Measurements from ENCODE around the gene SH3D21.
A peak's percentile ranks its signal among the peaks of the same experiment; 100 is the strongest.

Gene SH3D21

GRCh38 chr1:36306210-36306901 lies at the start of gene SH3D21:
Gene SH3D21, plus strand, starts transcription at chr1:36306368. Its CDS starts 53 bp downstream, at chr1:36306421.
- Histone ChIP-seq H2AFZ (ENCODE audit: low read depth, low read length) (0 out of 2 replicates have a peak within 1 kb of the TSS, but pooled peaks have one; percentile 60), H3K4me3 (ENCODE audit: low read length) (peak within 1 kb of the TSS; percentile 100), H3K9ac (ENCODE audit: low read length) (peak within 1 kb of the TSS; percentile 88), H3K79me2 (ENCODE audit: low read length) (peaks cover 31% of the 10 kb centered on the region), H3K27ac (ENCODE audit: low read length) (peak within 1 kb of the TSS; percentile 100), H3K36me3 (replicated peaks; ENCODE audit: low read depth, low read length) (peaks cover 29% of the 10 kb centered on the region), H3K9me3 (ENCODE audit: insufficient read depth, low read length) (no peaks in the 10 kb centered on the region), H3K4me1 (ENCODE audit: low read length) (peaks cover 45% of the 10 kb centered on the region), H3K4me2 (ENCODE audit: low read length) (peak within 1 kb of the TSS; percentile 96), H3K27me3 (ENCODE audit: low read depth, low read length) (no peaks in the 10 kb centered on the region), H4K20me1 (ENCODE audit: insufficient read depth, low read length) (peaks cover 6% of the 10 kb centered on the region; the same call in 1 of the 2 replicates)
- TF ChIP-seq CTCF (IDR thresholded peaks at IDR 0.05; ENCODE audit: low read depth, low read length) = peak; percentile 26
- no peak for TF ChIP-seq EZH2phosphoT487 (IDR thresholded peaks at IDR 0.05; ENCODE audit: low read depth)

GRCh38 chr1:36256558-36257374 lies 49.4 kb upstream of the SH3D21 start:
- H3K4me3 ChIP-seq (ENCODE audit: low read length) = no peak overlapping the region
- H3K4me1 ChIP-seq (ENCODE audit: low read length) = no peaks in the 10 kb centered on the region
- peaks cover 32% of the 10 kb centered on the region for H4K20me1 ChIP-seq (ENCODE audit: insufficient read depth, low read length)
- no peak overlapping the region for H3K9ac ChIP-seq (ENCODE audit: low read length)
- H2AFZ ChIP-seq (ENCODE audit: low read depth, low read length) = no peak overlapping the region
- no peak overlapping the region for H3K27ac ChIP-seq (ENCODE audit: low read length)
- H3K4me2 ChIP-seq (ENCODE audit: low read length) = no peak overlapping the region
- H3K9me3 ChIP-seq (ENCODE audit: insufficient read depth, low read length) = no peaks in the 10 kb centered on the region
- peaks cover 75% of the 10 kb centered on the region for H3K79me2 ChIP-seq (ENCODE audit: low read length)
- no peak for TF ChIP-seq CTCF (IDR thresholded peaks at IDR 0.05; ENCODE audit: low read depth, low read length)
- TF ChIP-seq EZH2phosphoT487 (IDR thresholded peaks at IDR 0.05; ENCODE audit: low read depth) = no peak
- H3K36me3 ChIP-seq (replicated peaks; ENCODE audit: low read depth, low read length) = peaks cover 14% of the 10 kb centered on the region
- no peaks in the 10 kb centered on the region for H3K27me3 ChIP-seq (ENCODE audit: low read depth, low read length)

- Histone ChIP-seq H4K20me1 (ENCODE audit: insufficient read depth, low read length) (peaks cover 28% of the 10 kb centered on the region), H2AFZ (ENCODE audit: low read depth, low read length) (no peak overlapping the region), H3K9me3 (ENCODE audit: insufficient read depth, low read length) (no peaks in the 10 kb centered on the region), H3K4me3 (ENCODE audit: low read length) (no peak overlapping the region), H3K27ac (ENCODE audit: low read length) (no peak overlapping the region), H3K9ac (ENCODE audit: low read length) (no peak overlapping the region), H3K27me3 (ENCODE audit: low read depth, low read length) (no peaks in the 10 kb centered on the region), H3K4me2 (ENCODE audit: low read length) (no peak overlapping the region), H3K79me2 (ENCODE audit: low read length) (peaks cover 70% of the 10 kb centered on the region), H3K4me1 (ENCODE audit: low read length) (no peaks in the 10 kb centered on the region), H3K36me3 (replicated peaks; ENCODE audit: low read depth, low read length) (peaks cover 14% of the 10 kb centered on the region)
- TF ChIP-seq CTCF (IDR thresholded peaks at IDR 0.05; ENCODE audit: low read depth, low read length) (no peak), EZH2phosphoT487 (IDR thresholded peaks at IDR 0.05; ENCODE audit: low read depth) (no peak)
Observed at GRCh38 chr1:36257375-36257767, 48.8 kb upstream of the SH3D21 start.

- Histone ChIP-seq H3K36me3 (replicated peaks; ENCODE audit: low read depth, low read length) (peaks cover 13% of the 10 kb centered on the region), H3K27ac (ENCODE audit: low read length) (no peak overlapping the region)
Observed at GRCh38 chr1:36258960-36259344, 47.2 kb upstream of the SH3D21 start.

More at GRCh38 chr1:36258960-36259344, 47.2 kb upstream of the SH3D21 start:
- peaks cover 63% of the 10 kb centered on the region for H3K79me2 ChIP-seq (ENCODE audit: low read length)
- peaks cover 19% of the 10 kb centered on the region for H4K20me1 ChIP-seq (ENCODE audit: insufficient read depth, low read length)
- H3K27me3 ChIP-seq (ENCODE audit: low read depth, low read length) = no peaks in the 10 kb centered on the region
- H3K4me3 ChIP-seq (ENCODE audit: low read length) = no peak overlapping the region
- no peak overlapping the region for H3K9ac ChIP-seq (ENCODE audit: low read length)
- H3K4me1 ChIP-seq (ENCODE audit: low read length) = no peaks in the 10 kb centered on the region
- H3K9me3 ChIP-seq (ENCODE audit: insufficient read depth, low read length) = no peaks in the 10 kb centered on the region
- TF ChIP-seq CTCF (IDR thresholded peaks at IDR 0.05; ENCODE audit: low read depth, low read length) = no peak
- TF ChIP-seq EZH2phosphoT487 (IDR thresholded peaks at IDR 0.05; ENCODE audit: low read depth) = no peak
- H3K4me2 ChIP-seq (ENCODE audit: low read length) = no peak overlapping the region
- no peak overlapping the region for H2AFZ ChIP-seq (ENCODE audit: low read depth, low read length)

Measured in OCI-LY3 (cell line).